Measurements from ENCODE around the gene MIB2. TPM values are rescaled to one million over a fixed set of nuclear protein-coding genes. Genes with fewer than 3 reads are reported as not detected.

Gene MIB2
- total RNA-seq (10 to 100 TPM; 27.0 to 72.2 TPM), polyA plus RNA-seq (ENCODE audit: insufficient read length in 2 of 2) (100 to 1,000 TPM in 1 of 2 donors, 10 to 100 TPM in 1; 83.3 to 100 TPM)
- long read RNA-seq, donor 1, partial matches to known transcripts = 0 of 2 reads
- long read RNA-seq, donor 1, other reads (novel, unspliced or antisense) = 0 of 2 reads
- long read RNA-seq, donor 2, partial matches to known transcripts = 0 of 4 reads
- long read RNA-seq, donor 2, other reads (novel, unspliced or antisense) = 0 of 4 reads
- long read RNA-seq, donor 3, partial matches to known transcripts = 0 of 1 reads
- long read RNA-seq, donor 3, other reads (novel, unspliced or antisense) = 0 of 1 reads
- long read RNA-seq, donor 4, partial matches to known transcripts = 0 of 6 reads
- long read RNA-seq, donor 4, other reads (novel, unspliced or antisense) = 0 of 6 reads

- DNase-seq (ENCODE audit: low read depth in 4 of 6, low spot score in 6 of 6) = peak; percentile 82 to 99 (median 94)
- peaks cover 45% of the 10 kb centered on the region for H3K36me3 ChIP-seq (ENCODE audit: control insufficient read depth, insufficient read depth, low read length)
- WGBS (ENCODE audit: insufficient coverage) = under 1% methylated on average over 107 of the region's 107 CpGs
- no peaks in the 10 kb centered on the region for H3K27me3 ChIP-seq (ENCODE audit: control insufficient read depth, insufficient read depth, low read length)
- peak within 1 kb of the TSS; percentile 100 for H3K27ac ChIP-seq (ENCODE audit: low read depth, low read length)
- H3K9me3 ChIP-seq (ENCODE audit: control insufficient read depth, insufficient read depth, low read length) = no peaks in the 10 kb centered on the region
- H3K4me3 ChIP-seq (ENCODE audit: low read depth, low read length) = peak within 1 kb of the TSS; percentile 99
- peaks cover 37% of the 10 kb centered on the region for H3K4me1 ChIP-seq (ENCODE audit: control insufficient read depth, insufficient read depth, low read length)
These were observed at the start of gene MIB2 for GRCh38 chr1:1615256-1616044. MIB2 (plus strand) TSS chr1:1615500; CDS start chr1:1623453, 7,953 bp downstream.

GRCh38 chr1:1567152-1567875 is 48.0 kb upstream of the MIB2 start:
- H3K4me3 ChIP-seq (ENCODE audit: low read depth, low read length) = no peak overlapping the region
- no peaks in the 10 kb centered on the region for H3K27me3 ChIP-seq (ENCODE audit: control insufficient read depth, insufficient read depth, low read length)
- H3K36me3 ChIP-seq (ENCODE audit: control insufficient read depth, insufficient read depth, low read length) = peaks cover 60% of the 10 kb centered on the region
- H3K4me1 ChIP-seq (ENCODE audit: control insufficient read depth, insufficient read depth, low read length) = peaks cover 20% of the 10 kb centered on the region
- 79% methylated on average over 19 of the region's 31 CpGs for WGBS (ENCODE audit: insufficient coverage)
- no peak for DNase-seq (ENCODE audit: low read depth in 4 of 6, low spot score in 6 of 6)
- H3K9me3 ChIP-seq (ENCODE audit: control insufficient read depth, insufficient read depth, low read length) = no peaks in the 10 kb centered on the region
- H3K27ac ChIP-seq (ENCODE audit: low read depth, low read length) = no peak overlapping the region

- H3K27me3 ChIP-seq (ENCODE audit: control insufficient read depth, insufficient read depth, low read length) = no peaks in the 10 kb centered on the region
- H3K27ac ChIP-seq (ENCODE audit: low read depth, low read length) = peak overlapping the region; percentile 52
- peak in 2 of 6 donors; percentile 32 to 55 for DNase-seq (ENCODE audit: low read depth in 4 of 6, low spot score in 6 of 6)
- H3K4me3 ChIP-seq (ENCODE audit: low read depth, low read length) = no peak overlapping the region
- WGBS (ENCODE audit: insufficient coverage) = 25% methylated on average over 8 of the region's 10 CpGs
- H3K4me1 ChIP-seq (ENCODE audit: control insufficient read depth, insufficient read depth, low read length) = peaks cover 25% of the 10 kb centered on the region
- H3K9me3 ChIP-seq (ENCODE audit: control insufficient read depth, insufficient read depth, low read length) = no peaks in the 10 kb centered on the region
- H3K36me3 ChIP-seq (ENCODE audit: control insufficient read depth, insufficient read depth, low read length) = peaks cover 59% of the 10 kb centered on the region
These were observed 47.4 kb upstream of the MIB2 start for GRCh38 chr1:1567891-1568291.

- no peaks in the 10 kb centered on the region for H3K9me3 ChIP-seq (ENCODE audit: control insufficient read depth, insufficient read depth, low read length)
- no peak overlapping the region for H3K27ac ChIP-seq (ENCODE audit: low read depth, low read length)
- no peaks in the 10 kb centered on the region for H3K27me3 ChIP-seq (ENCODE audit: control insufficient read depth, insufficient read depth, low read length)
- no peak for DNase-seq (ENCODE audit: low read depth in 4 of 6, low spot score in 6 of 6)
- WGBS (ENCODE audit: insufficient coverage) = no CpG with 5 or more reads among the region's 7 CpGs
- H3K36me3 ChIP-seq (ENCODE audit: control insufficient read depth, insufficient read depth, low read length) = peaks cover 49% of the 10 kb centered on the region
- peaks cover 32% of the 10 kb centered on the region for H3K4me1 ChIP-seq (ENCODE audit: control insufficient read depth, insufficient read depth, low read length)
- H3K4me3 ChIP-seq (ENCODE audit: low read depth, low read length) = no peak overlapping the region
These were observed 46.0 kb upstream of the MIB2 start for GRCh38 chr1:1569341-1569740.

- peaks cover 24% of the 10 kb centered on the region for H3K4me1 ChIP-seq (ENCODE audit: control insufficient read depth, insufficient read depth, low read length)
- peak overlapping the region; percentile 78 for H3K4me3 ChIP-seq (ENCODE audit: low read depth, low read length)
- DNase-seq (ENCODE audit: low read depth in 4 of 6, low spot score in 6 of 6) = peak in 3 of 6 donors; percentile 39 to 89 (median 73)
- H3K27me3 ChIP-seq (ENCODE audit: control insufficient read depth, insufficient read depth, low read length) = peaks cover 4% of the 10 kb centered on the region
- H3K9me3 ChIP-seq (ENCODE audit: control insufficient read depth, insufficient read depth, low read length) = no peaks in the 10 kb centered on the region
- peak overlapping the region; percentile 88 for H3K27ac ChIP-seq (ENCODE audit: low read depth, low read length)
- under 1% methylated on average over 89 of the region's 96 CpGs for WGBS (ENCODE audit: insufficient coverage)
- peaks cover 26% of the 10 kb centered on the region for H3K36me3 ChIP-seq (ENCODE audit: control insufficient read depth, insufficient read depth, low read length)
These were observed 41.2 kb upstream of the MIB2 start for GRCh38 chr1:1573843-1574720.

GRCh38 chr1:1574721-1575537 is 40.4 kb upstream of the MIB2 start, which contains the start of gene SSU72:
SSU72 (minus strand) TSS chr1:1574863; CDS start chr1:1574557, 306 bp downstream.
- H3K27me3 ChIP-seq (ENCODE audit: control insufficient read depth, insufficient read depth, low read length) = peaks cover 4% of the 10 kb centered on the region
- peaks cover 23% of the 10 kb centered on the region for H3K36me3 ChIP-seq (ENCODE audit: control insufficient read depth, insufficient read depth, low read length)
- peak within 1 kb of the TSS; percentile 81 for H3K4me3 ChIP-seq (ENCODE audit: low read depth, low read length)
- peak; percentile 79 to 97 (median 89) for DNase-seq (ENCODE audit: low read depth in 4 of 6, low spot score in 6 of 6)
- peaks cover 21% of the 10 kb centered on the region for H3K4me1 ChIP-seq (ENCODE audit: control insufficient read depth, insufficient read depth, low read length)
- peak within 1 kb of the TSS; percentile 92 for H3K27ac ChIP-seq (ENCODE audit: low read depth, low read length)
- no peaks in the 10 kb centered on the region for H3K9me3 ChIP-seq (ENCODE audit: control insufficient read depth, insufficient read depth, low read length)
- under 1% methylated on average over 87 of the region's 87 CpGs for WGBS (ENCODE audit: insufficient coverage)

- Histone ChIP-seq H3K9me3 (ENCODE audit: control insufficient read depth, insufficient read depth, low read length) (no peaks in the 10 kb centered on the region), H3K27ac (ENCODE audit: low read depth, low read length) (no peak overlapping the region), H3K4me1 (ENCODE audit: control insufficient read depth, insufficient read depth, low read length) (peaks cover 20% of the 10 kb centered on the region), H3K4me3 (ENCODE audit: low read depth, low read length) (no peak overlapping the region), H3K27me3 (ENCODE audit: control insufficient read depth, insufficient read depth, low read length) (peaks cover 9% of the 10 kb centered on the region), H3K36me3 (ENCODE audit: control insufficient read depth, insufficient read depth, low read length) (peaks cover 8% of the 10 kb centered on the region)
- DNase-seq (ENCODE audit: low read depth in 4 of 6, low spot score in 6 of 6) = no peak
- 54% methylated on average over 9 of the region's 10 CpGs for WGBS (ENCODE audit: insufficient coverage)
These were observed 37.8 kb upstream of the MIB2 start for GRCh38 chr1:1577367-1578011.

GRCh38 chr1:1578371-1578940 is 36.8 kb upstream of the MIB2 start:
- Histone ChIP-seq H3K4me1 (ENCODE audit: control insufficient read depth, insufficient read depth, low read length) (peaks cover 11% of the 10 kb centered on the region), H3K27me3 (ENCODE audit: control insufficient read depth, insufficient read depth, low read length) (peaks cover 9% of the 10 kb centered on the region), H3K4me3 (ENCODE audit: low read depth, low read length) (no peak overlapping the region), H3K9me3 (ENCODE audit: control insufficient read depth, insufficient read depth, low read length) (no peaks in the 10 kb centered on the region), H3K27ac (ENCODE audit: low read depth, low read length) (no peak overlapping the region), H3K36me3 (ENCODE audit: control insufficient read depth, insufficient read depth, low read length) (peaks cover under 1% of the 10 kb centered on the region)
- no peak for DNase-seq (ENCODE audit: low read depth in 4 of 6, low spot score in 6 of 6)
- WGBS (ENCODE audit: insufficient coverage) = 88% methylated on average over 13 of the region's 13 CpGs

All from spinal cord (tissue), 10 donors.